ENCODE measurements around the gene HSPA12A.

The HSPA12A gene

GRCh38 chr10:116626815-116627214 is 115.6 kb downstream of the HSPA12A start:
- no peak for DNase-seq

DNA sequence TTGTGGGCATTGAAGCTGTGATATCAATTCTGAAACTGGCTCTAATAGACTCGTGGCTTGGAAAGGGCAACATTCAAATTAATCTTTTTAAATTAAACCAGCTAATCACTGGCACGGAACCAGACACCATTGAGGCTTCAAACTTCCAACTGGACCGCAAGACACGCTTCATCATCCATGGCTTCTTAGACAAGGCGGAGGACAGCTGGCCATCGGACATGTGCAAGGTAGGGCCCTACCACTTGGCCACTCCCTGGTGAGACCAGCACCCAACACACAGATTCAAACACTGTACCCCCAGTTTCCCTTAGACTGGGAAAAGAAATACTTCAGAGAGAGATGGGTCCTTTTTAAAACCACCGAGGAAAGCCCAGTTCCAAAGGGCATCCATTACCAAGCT is 116.5 kb downstream of the HSPA12A start:
- DNase-seq, result no peak

DNA sequence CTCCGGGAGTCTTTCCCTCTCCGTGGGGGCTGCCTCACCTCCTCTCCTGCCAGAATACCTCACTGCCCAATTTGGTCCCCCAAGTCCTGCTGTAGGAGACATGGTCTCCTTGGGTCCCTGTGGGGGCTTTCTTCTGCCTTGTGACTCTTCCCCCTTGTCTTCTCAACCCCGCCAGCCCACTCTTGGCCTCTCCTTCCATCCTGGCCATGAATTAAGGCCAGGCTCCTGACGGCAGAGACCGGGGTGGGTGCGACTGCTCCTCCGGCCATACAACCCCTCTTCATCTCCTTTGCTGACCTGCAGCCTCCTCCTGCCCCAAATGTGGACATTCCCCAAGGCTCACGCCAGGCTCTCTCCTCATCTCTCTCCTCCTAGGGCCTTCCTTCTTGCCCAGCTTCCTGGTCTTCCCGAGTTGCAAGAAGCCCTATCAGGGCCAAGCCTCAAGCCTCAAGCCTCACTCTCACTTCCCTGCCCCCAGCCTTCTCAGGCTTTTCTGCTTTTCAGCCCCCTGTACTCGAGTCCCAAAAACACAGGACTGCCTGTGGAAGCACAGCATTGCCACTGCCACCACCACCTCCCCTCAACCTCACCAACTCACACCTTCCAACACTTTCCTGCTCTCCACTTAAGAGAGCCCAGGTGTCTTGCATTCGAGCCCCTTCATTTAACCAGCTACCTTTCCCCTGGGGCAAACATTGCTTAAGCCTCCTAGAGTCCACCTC is 120.3 kb downstream of the HSPA12A start:
- no peak for DNase-seq

- DNase-seq, result no peak
Observed at GRCh38 chr10:116621476-116621875, 120.9 kb downstream of the HSPA12A start.

Measured in activated T-cell treated with anti-CD3 and anti-CD28 coated beads for 4 hours (primary cell).